ENCODE data around the gene PNMA1.

Gene PNMA1

GRCh38 chr14:73740618-73741326 is 26.6 kb upstream of the PNMA1 start:
- H3K4me3 ChIP-seq (ENCODE audit: low read depth, low read length) = no peak overlapping the region
- TF ChIP-seq, protein P1, sequence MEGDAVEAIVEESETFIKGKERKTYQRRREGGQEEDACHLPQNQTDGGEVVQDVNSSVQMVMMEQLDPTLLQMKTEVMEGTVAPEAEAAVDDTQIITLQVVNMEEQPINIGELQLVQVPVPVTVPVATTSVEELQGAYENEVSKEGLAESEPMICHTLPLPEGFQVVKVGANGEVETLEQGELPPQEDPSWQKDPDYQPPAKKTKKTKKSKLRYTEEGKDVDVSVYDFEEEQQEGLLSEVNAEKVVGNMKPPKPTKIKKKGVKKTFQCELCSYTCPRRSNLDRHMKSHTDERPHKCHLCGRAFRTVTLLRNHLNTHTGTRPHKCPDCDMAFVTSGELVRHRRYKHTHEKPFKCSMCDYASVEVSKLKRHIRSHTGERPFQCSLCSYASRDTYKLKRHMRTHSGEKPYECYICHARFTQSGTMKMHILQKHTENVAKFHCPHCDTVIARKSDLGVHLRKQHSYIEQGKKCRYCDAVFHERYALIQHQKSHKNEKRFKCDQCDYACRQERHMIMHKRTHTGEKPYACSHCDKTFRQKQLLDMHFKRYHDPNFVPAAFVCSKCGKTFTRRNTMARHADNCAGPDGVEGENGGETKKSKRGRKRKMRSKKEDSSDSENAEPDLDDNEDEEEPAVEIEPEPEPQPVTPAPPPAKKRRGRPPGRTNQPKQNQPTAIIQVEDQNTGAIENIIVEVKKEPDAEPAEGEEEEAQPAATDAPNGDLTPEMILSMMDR (IDR thresholded peaks at IDR 0.05; ENCODE audit: borderline replicate concordance, insufficient read depth, low read depth, low read length) = no peak

- no peak overlapping the region for H3K4me3 ChIP-seq (ENCODE audit: low read depth, low read length)
- TF ChIP-seq, protein P1 (IDR thresholded peaks at IDR 0.05; ENCODE audit: borderline replicate concordance, insufficient read depth, low read depth, low read length) = no peak
Measured at GRCh38 chr14:73739899-73740617, 25.9 kb upstream of the PNMA1 start.

- H3K4me3 ChIP-seq (ENCODE audit: low read depth, low read length) = no peak overlapping the region
- TF ChIP-seq, protein P1 (IDR thresholded peaks at IDR 0.05; ENCODE audit: borderline replicate concordance, insufficient read depth, low read depth, low read length) = no peak
Measured at GRCh38 chr14:73739174-73739898, 25.2 kb upstream of the PNMA1 start.

DNA sequence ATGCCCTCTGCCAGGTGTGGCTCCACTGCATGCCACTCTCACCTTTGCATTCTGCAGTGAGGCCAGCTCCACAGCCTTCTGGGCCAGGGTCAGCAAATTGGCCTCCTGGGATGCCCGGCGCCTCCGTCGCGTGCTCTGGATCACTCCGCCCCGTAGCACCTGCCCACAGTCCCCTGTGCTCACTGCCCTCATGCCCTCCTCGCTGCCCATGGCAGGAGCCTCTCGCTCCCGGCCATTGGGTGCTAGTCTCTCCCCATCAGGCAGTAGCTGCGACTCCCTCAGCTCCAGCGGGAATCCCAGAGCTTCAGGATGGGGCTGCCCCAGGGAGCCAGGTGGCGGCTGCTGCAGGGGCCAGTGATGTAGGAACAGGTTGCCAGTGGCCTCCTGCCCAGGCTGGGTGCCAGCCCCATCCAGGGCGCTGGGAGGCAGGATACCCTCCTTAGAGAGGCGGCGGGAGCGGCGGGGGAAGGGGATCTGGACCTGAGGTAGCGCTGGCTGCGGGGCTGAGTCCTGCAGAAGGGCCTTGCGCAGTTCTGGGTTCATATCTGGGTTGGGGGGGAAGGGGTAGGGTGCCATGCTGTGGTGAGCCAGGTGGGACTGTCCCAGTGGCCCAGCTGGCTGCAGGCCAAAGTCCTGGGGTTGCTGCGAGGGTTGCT is 24.5 kb upstream of the PNMA1 start:
- TF ChIP-seq, protein P1 (IDR thresholded peaks at IDR 0.05; ENCODE audit: borderline replicate concordance, insufficient read depth, low read depth, low read length) = no peak
- no peak overlapping the region for H3K4me3 ChIP-seq (ENCODE audit: low read depth, low read length)

- TF ChIP-seq, protein P1 (IDR thresholded peaks at IDR 0.05; ENCODE audit: borderline replicate concordance, insufficient read depth, low read depth, low read length) = no peak
- no peak overlapping the region for H3K4me3 ChIP-seq (ENCODE audit: low read depth, low read length)
Measured at GRCh38 chr14:73736842-73737241, 22.7 kb upstream of the PNMA1 start.

DNA sequence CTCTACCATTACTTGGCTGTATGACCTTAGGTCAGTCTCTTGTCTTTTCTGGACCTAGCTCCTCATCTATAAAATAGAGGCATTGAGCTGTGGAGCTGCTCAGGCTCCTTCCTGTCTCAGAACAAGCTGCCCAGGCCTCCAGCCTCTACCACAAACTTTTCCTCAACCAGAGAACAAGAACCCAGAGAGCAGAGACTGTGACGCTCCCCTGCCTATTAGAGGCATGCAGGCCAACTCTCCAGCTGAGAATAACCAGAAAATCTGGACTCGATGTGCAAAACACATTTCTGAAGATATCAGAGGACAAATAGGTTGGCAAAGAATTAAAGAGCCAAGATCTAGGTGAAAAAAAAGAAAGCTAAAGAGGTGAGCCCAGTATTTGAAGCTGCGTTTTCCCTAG is 17.8 kb upstream of the PNMA1 start:
- TF ChIP-seq, protein P1 (IDR thresholded peaks at IDR 0.05; ENCODE audit: borderline replicate concordance, insufficient read depth, low read depth, low read length) = no peak
- H3K4me3 ChIP-seq (ENCODE audit: low read depth, low read length) = no peak overlapping the region
